K562 (cell line): ENCODE data around the gene PCID2. TPM values are rescaled to one million over a fixed set of nuclear protein-coding genes. Genes with fewer than 3 reads are reported as not detected.

Experiments
- BHLHE40 ChIP-seq: IDR thresholded peaks from 2 replicates; pipeline ENCODE4 v1.6.1; 2011; ENCODE audit warnings: low read length, improper control_type of control experiment
- CBFA2T3 ChIP-seq: fragments of 450-650 bp; IDR thresholded peaks from 2 replicates; pipeline ENCODE4 v1.6.1; 2017
- CHD2 ChIP-seq: IDR thresholded peaks from 2 replicates; pipeline ENCODE4 v1.6.1; 2011; ENCODE audit warnings: low read depth, low read length
- COPS2 ChIP-seq: fragments of 450-650 bp; conservative IDR thresholded peaks from 2 replicates; pipeline ENCODE4 v1.6.1; 2016; ENCODE audit warnings: mild to moderate bottlenecking, moderate library complexity
- E2F3 ChIP-seq: fragments of 250-450 bp; sonication (Bioruptor Pico); IDR thresholded peaks from 2 replicates; pipeline ENCODE4 v1.4.0; 2020; ENCODE audit warnings: mild to moderate bottlenecking
- GTF2B ChIP-seq: IDR thresholded peaks from 2 replicates; pipeline ENCODE4 v1.6.1; 2011; ENCODE audit not compliant: insufficient read length; ENCODE audit errors: extremely low read depth
- MAFF ChIP-seq: IDR thresholded peaks from 2 replicates; pipeline ENCODE4 v1.6.1; 2012; ENCODE audit warnings: low read length, improper control_type of control experiment
- MTF1 ChIP-seq: fragments of 250-450 bp; sonication (Bioruptor Pico); IDR thresholded peaks from 2 replicates; pipeline ENCODE4 v1.9.0; 2021; ENCODE audit warnings: moderate library complexity, mild to moderate bottlenecking, inconsistent platforms, borderline replicate concordance
- PRMT5 ChIP-seq: sonication (generic); formaldehyde crosslinking; IDR thresholded peaks from 2 replicates; pipeline ENCODE4 v1.5.0; 2020; ENCODE audit warnings: missing genetic modification reagents
- SRF ChIP-seq, 2 experiments: fragments of 250-450, 450-650 bp in 1 of 2; sonication (Bioruptor Pico) in 1 of 2; sonication (generic) in 1 of 2; formaldehyde crosslinking; IDR thresholded peaks; 2 replicates each; pipeline versions ENCODE4 v1.5.0 to v1.5.1; 2020 to 2022; ENCODE audit warnings: mild to moderate bottlenecking in 1 of 2, missing genetic modification reagents in 1 of 2
- TEAD2 ChIP-seq: fragments of 450-650 bp; IDR thresholded peaks from 2 replicates; pipeline ENCODE4 v1.6.1; 2016; ENCODE audit warnings: missing genetic modification characterization, control low read depth, missing compliant biosample characterization
- THRA ChIP-seq: fragments of 450-650 bp; IDR thresholded peaks from 2 replicates; pipeline ENCODE4 v1.6.1; 2017; ENCODE audit warnings: mild to moderate bottlenecking, moderate library complexity
- ZEB2 ChIP-seq: fragments of 450-650 bp; IDR thresholded peaks from 2 replicates; pipeline ENCODE4 v1.6.1; 2016
- ZNF584 ChIP-seq: fragments of 200-800 bp; sonication (Bioruptor generic); IDR thresholded peaks from 2 replicates; pipeline ENCODE4 v1.6.1; 2016; ENCODE audit warnings: low read depth, mild to moderate bottlenecking, missing genetic modification characterization, missing compliant biosample characterization
- ZNF668 ChIP-seq: fragments of 250-450 bp; sonication (Bioruptor Pico); IDR thresholded peaks from 2 replicates; pipeline ENCODE4 v1.8.0; 2022; ENCODE audit warnings: mild to moderate bottlenecking, inconsistent platforms
- ZNF76 ChIP-seq: fragments of 250-450 bp; sonication (Bioruptor Pico); IDR thresholded peaks from 2 replicates; pipeline ENCODE4 v1.4.0; 2020; ENCODE audit warnings: mild to moderate bottlenecking, moderate library complexity, borderline replicate concordance
- polyA plus RNA-seq, 8 experiments: library from polyadenylated mRNA; depleted of rRNA in 4 of 8; stranded (reverse) in 5 of 8; unstranded in 3 of 8; fragments of >200 nt; fragmentation: Nextera tagmentation in 2 of 8; fragmentation: Illumina TruSeq in 1 of 8; extraction: Ambion mirVana in 2 of 8; extraction: Trizol in 1 of 8; gene quantifications; 2 replicates each; pipeline versions ENCODE4 v1.2.1 to v1.2.3, GENCODE V29; 2011 to 2014; ENCODE audit warnings: inconsistent platforms in 1 of 8, missing spikeins in 1 of 8
- total RNA-seq, 7 experiments: library from RNA; depleted of rRNA in 6 of 7; stranded (reverse); fragments of >200 nt in 6 of 7; fragmentation: Illumina TruSeq in 2 of 7; extraction: Trizol in 2 of 7; gene quantifications; 2 replicates each; pipeline versions ENCODE4 v1.2.1 to v1.2.3, GENCODE V29; 2011 to 2021; ENCODE audit warnings: low replicate concordance in 1 of 7
- TF ChIP-seq, protein P1 (sequence below): fragments of 450-650 bp; IDR thresholded peaks from 2 replicates; pipeline ENCODE4 v1.6.1; 2016; ENCODE audit warnings: mild to moderate bottlenecking, moderate library complexity

The PCID2 gene
- total and polyA plus RNA-seq, 9 of the 15 experiments (the other 6 are each of a cell fraction or from before 2014, with no cell fraction given), result 39.6 to 117 (median 59.6) TPM

DNA sequence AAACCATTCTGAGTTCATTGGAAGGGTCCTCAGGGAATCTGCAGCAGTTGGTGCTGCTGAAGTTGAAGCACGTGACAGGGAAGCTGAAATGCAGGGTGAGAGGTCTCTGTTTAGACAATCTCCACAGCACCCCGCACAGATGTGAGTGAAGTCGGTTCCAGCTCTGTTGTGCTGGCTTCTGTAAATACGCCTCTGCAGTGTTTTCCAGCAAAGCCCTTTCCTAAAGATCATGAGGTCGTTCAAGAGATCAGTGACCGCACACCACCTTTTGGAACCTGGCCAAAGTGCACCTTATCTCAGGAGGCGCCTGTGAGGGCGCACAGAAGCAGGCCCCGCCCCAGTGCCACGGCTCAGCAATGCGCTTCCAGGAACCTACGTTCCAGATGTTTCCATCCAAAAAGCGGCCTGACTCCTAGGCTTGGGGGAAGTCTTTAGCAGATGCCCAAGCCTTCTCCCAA, 11.7 kb upstream of the PCID2 start (continued):
- TF ChIP-seq GTF2B (no peak), ZNF76 (CRISPR knock-in tag) (no peak), CHD2 (no peak), THRA (no peak), MAFF (no peak), TEAD2 (tag) (no peak), ZNF668 (no peak), ZNF584 (CRISPR knock-in tag) (no peak), MTF1 (CRISPR knock-in tag) (no peak), SRF (CRISPR knock-in tag; IDR thresholded peaks at IDR 0.05) (peak in 1 of 2 experiments; percentile 28; a peak in 1 of 4 replicates), BHLHE40 (peak; percentile 90), PRMT5 (no peak), CBFA2T3 (peak; percentile 85), ZEB2 (peak; percentile 43; the same call in 1 of the 2 replicates), COPS2 (no peak), E2F3 (CRISPR knock-in tag) (no peak)
- TF ChIP-seq, protein P1, sequence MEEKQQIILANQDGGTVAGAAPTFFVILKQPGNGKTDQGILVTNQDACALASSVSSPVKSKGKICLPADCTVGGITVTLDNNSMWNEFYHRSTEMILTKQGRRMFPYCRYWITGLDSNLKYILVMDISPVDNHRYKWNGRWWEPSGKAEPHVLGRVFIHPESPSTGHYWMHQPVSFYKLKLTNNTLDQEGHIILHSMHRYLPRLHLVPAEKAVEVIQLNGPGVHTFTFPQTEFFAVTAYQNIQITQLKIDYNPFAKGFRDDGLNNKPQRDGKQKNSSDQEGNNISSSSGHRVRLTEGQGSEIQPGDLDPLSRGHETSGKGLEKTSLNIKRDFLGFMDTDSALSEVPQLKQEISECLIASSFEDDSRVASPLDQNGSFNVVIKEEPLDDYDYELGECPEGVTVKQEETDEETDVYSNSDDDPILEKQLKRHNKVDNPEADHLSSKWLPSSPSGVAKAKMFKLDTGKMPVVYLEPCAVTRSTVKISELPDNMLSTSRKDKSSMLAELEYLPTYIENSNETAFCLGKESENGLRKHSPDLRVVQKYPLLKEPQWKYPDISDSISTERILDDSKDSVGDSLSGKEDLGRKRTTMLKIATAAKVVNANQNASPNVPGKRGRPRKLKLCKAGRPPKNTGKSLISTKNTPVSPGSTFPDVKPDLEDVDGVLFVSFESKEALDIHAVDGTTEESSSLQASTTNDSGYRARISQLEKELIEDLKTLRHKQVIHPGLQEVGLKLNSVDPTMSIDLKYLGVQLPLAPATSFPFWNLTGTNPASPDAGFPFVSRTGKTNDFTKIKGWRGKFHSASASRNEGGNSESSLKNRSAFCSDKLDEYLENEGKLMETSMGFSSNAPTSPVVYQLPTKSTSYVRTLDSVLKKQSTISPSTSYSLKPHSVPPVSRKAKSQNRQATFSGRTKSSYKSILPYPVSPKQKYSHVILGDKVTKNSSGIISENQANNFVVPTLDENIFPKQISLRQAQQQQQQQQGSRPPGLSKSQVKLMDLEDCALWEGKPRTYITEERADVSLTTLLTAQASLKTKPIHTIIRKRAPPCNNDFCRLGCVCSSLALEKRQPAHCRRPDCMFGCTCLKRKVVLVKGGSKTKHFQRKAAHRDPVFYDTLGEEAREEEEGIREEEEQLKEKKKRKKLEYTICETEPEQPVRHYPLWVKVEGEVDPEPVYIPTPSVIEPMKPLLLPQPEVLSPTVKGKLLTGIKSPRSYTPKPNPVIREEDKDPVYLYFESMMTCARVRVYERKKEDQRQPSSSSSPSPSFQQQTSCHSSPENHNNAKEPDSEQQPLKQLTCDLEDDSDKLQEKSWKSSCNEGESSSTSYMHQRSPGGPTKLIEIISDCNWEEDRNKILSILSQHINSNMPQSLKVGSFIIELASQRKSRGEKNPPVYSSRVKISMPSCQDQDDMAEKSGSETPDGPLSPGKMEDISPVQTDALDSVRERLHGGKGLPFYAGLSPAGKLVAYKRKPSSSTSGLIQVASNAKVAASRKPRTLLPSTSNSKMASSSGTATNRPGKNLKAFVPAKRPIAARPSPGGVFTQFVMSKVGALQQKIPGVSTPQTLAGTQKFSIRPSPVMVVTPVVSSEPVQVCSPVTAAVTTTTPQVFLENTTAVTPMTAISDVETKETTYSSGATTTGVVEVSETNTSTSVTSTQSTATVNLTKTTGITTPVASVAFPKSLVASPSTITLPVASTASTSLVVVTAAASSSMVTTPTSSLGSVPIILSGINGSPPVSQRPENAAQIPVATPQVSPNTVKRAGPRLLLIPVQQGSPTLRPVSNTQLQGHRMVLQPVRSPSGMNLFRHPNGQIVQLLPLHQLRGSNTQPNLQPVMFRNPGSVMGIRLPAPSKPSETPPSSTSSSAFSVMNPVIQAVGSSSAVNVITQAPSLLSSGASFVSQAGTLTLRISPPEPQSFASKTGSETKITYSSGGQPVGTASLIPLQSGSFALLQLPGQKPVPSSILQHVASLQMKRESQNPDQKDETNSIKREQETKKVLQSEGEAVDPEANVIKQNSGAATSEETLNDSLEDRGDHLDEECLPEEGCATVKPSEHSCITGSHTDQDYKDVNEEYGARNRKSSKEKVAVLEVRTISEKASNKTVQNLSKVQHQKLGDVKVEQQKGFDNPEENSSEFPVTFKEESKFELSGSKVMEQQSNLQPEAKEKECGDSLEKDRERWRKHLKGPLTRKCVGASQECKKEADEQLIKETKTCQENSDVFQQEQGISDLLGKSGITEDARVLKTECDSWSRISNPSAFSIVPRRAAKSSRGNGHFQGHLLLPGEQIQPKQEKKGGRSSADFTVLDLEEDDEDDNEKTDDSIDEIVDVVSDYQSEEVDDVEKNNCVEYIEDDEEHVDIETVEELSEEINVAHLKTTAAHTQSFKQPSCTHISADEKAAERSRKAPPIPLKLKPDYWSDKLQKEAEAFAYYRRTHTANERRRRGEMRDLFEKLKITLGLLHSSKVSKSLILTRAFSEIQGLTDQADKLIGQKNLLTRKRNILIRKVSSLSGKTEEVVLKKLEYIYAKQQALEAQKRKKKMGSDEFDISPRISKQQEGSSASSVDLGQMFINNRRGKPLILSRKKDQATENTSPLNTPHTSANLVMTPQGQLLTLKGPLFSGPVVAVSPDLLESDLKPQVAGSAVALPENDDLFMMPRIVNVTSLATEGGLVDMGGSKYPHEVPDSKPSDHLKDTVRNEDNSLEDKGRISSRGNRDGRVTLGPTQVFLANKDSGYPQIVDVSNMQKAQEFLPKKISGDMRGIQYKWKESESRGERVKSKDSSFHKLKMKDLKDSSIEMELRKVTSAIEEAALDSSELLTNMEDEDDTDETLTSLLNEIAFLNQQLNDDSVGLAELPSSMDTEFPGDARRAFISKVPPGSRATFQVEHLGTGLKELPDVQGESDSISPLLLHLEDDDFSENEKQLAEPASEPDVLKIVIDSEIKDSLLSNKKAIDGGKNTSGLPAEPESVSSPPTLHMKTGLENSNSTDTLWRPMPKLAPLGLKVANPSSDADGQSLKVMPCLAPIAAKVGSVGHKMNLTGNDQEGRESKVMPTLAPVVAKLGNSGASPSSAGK, result no peak
